GM19463 (cell line): ENCODE data around the gene CHRNB1.
"Not testable (repeated sequence)": the region's sequence is repeated elsewhere in the genome, so short reads cannot be mapped to it uniquely, and the experiment has no call there.

Source experiments
- ATAC-seq: cut with Tn5 transposase; IDR thresholded peaks from one replicate; pipeline ENCODE4 v1.9.1; 2021; ENCODE audit warnings: mild to moderate bottlenecking, moderate library complexity; ENCODE audit not compliant: unreplicated experiment

Gene CHRNB1

DNA sequence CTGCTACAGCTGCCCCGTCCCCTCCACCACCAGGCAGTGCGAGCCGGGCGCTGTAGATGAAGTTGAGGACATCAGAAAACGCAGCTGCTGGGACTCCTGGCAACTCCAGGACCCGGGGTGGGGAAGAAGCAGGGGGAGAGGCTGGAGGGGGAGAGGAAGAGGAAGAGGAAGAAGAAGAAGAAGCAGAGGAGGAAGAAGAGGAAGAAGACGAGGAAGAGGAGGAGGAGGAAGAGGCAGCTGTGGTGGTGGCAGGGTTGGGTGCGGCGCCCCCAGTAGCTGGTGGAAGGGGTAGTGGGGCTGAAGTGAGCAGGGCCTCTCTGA is 21.4 kb downstream of the CHRNB1 start:
- ATAC-seq = no peak

DNA sequence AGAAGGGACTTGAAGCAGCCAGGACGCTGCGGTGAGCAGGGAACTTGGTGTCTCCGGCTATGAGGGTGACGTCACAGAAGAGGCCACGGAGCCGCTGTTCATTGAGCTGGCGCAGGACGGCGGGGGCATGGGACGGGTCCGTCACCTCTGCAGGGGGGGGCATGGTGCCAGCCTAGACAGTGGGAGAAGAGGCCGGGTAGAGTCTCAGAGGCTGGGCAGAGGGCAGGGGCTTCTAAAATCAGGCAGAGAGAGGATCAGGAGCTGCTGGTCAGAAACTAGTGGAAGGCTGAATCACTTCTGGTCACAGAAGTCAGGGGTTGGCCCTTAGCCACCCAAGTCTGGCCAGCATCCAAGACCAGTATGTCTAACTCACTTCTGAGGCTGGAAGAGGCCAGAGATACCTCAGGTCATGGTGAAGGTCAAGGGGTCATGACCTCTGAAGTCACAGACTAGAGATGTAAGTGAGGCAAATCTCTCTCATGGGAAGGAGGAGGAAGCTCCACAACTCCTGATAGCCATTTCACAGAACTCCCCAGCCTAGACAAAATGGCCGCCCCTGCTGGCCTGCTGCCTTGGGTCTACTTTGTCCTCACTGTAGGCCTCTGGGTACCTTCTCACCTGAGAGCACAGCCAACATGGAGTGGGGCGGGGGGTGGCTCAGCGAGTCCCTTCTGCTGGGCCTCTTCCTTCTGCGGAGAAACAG is 21.9 kb downstream of the CHRNB1 start:
- ATAC-seq = no peak

DNA sequence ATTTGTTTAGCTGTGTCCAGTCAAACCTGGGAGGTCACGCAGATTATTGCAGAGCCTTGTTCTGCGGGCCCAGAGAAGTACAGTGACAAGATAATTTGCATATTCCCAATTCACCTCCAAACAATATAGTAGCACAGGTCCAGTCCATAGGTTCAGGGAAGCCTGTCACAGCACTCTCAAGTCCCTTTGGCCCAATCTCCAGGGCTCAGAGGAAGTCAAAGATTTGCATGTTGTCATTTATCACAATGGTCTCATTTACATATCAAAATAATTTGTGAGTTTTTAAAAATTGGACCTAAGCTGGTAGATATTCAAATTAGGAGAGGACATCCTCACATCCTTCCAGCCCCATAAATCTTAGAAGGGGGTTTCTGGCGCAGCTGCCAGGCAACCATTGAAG is 22.6 kb downstream of the CHRNB1 start:
- no peak for ATAC-seq

DNA sequence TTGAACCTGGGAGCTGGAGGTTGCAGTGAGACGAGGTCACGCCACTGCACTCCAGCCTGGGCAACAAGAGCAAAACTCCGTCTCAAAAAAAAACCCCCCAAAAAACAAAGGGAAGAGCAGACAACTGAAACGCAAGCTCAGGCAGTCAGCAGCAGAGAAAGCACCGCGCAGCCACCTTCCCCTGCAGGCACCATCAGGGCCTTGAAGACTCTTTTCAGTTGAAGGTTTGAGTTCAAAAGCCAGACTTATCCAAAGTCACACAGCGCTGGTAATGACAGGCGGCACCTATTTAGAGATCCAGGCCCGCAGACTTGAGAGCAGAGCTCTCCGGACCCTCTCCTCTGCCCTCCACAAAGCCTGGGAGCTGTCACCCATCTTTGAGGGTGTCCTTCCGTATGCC is 23.4 kb downstream of the CHRNB1 start:
- ATAC-seq = no peak

DNA sequence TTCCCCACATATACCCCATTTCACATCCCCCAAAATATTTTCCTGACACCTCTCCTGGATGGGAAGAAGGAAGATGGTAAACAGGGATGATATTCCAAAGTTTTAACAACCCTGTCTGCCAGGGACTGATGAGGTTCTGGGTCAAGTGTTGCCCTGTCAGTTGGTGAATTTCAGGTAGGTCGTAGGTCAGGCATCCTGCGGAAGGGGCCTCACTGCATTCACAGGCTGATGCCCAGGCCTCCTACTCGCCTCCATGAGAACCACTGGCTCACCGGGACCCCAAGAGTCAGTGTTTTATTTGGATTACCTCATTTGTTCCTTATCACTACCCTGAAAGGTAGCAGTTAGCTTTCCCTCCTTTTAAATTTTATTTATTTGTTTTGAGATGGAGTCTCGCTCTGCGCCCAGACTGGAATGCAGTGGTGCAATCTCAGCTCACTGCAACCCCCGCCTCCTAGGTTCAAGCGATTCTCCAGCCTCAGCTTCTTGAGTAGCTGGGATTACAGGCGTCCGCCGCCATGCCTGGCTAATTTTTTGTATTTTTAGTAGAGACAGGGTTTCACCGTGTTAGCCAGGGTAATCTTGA is 24.0 kb downstream of the CHRNB1 start:
- no peak for ATAC-seq

DNA sequence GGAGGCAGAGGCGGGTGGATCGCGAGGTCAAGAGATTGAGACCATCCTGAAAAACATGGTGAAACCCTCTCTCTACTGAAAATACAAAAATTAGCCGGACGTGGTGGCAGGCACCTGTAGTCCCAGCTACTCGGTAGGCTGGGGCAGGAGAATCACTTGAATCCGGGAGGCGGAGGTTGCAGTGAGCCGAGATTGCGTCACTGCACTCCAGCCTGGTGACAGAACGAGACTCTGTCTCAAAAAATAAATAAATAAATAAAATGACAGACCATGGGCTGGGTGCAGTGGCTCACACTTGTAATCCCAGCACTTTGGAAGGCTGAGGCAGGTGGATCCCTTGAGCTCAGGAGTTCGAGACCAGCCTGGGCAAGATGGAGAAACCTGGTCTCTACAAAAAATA is 25.0 kb downstream of the CHRNB1 start:
- not testable (repeated sequence) for ATAC-seq

DNA sequence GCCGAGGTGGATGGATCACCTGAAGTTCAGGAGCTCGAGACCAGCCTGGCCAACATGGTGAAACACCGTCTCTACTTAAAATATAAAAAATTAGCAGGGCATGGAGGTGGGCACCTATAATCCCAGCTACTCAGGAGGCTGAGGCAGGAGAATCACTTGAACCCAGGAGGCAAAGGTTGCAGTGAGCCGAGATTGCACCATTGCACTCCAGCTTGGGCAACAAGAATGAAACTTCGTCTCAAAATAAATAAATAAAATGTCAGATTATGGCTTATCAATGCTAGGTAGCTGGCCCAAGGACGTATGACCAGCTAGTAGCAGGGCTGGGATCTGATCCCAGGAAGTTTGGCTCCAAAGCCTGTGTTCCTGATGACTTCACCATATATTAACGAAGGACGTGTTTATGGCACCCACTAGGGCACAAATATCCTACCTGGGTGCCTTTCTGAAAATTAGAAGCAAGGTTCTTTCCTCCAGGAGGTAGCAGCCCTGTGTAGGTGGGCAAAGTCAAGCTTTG is 25.7 kb downstream of the CHRNB1 start:
- ATAC-seq = not testable (repeated sequence)

DNA sequence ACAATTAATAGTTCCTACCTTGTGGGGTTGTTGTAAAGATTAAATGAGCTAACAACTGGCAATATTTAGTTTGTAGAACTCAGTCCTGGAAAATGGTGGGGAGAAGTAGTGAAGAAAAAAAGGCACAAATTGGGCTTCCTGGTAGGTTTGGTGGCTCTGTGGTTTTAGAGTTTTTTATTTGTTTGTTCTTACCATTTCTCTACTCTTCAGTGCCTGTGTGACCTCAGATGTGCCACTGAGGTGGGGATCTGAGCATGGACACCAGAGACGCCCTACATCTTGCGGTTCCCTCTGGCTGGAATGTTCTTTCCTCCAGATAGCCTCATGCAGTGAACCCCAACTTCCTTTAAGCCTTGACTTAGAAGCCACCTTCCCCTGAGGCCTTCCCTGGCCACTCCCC is 26.9 kb downstream of the CHRNB1 start:
- no peak for ATAC-seq

DNA sequence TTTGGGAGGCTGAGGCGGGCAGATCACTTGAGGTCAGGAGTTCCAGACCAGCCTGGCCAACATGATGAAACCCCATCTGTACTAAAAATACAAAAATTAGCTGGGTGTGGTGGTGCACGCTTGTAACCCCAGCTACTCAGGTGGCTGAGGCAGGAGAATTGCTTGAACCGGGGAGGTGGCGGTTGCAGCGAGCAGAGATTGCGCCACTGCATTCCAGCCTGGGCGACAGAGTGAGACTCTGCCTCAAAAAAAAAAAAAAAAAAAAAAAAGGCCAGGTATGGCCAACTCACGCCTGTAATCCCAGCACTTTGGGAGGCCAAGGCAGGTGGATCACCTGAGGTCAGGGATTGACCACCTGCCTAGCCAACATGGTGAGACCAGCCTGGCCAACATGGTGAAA is 29.9 kb downstream of the CHRNB1 start:
- ATAC-seq = not testable (repeated sequence)

DNA sequence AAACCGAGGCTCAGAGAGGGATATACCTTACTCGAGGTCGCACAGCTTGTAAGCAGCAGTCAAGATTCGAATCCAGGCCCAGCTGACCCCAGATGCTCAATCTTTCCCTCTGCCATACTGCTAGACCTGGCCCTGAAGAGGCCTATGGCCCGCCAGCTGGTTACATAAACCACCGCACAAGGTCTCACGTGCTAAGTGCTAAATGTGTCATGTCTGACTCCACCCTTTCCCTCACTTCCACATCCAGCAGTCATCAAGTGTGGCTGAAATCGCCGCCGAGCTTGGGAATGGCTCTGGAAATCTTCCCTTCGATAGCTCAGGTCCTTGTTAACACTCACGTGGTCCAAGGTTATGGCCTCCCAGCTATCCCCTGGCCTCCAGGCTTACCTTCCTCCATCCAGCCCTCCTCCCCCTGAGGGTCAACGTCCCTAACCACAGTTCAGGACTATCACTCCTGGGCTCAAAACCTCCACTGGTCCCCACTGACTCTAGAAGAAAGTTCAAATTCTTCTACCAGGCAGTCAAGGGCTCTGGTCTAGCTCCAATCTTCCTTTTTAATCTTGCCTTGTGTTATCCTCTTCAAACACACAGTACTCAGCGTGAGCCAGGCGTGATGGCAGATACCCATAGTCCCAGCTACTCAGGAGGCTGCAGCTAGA is 31.0 kb downstream of the CHRNB1 start:
- no peak for ATAC-seq

DNA sequence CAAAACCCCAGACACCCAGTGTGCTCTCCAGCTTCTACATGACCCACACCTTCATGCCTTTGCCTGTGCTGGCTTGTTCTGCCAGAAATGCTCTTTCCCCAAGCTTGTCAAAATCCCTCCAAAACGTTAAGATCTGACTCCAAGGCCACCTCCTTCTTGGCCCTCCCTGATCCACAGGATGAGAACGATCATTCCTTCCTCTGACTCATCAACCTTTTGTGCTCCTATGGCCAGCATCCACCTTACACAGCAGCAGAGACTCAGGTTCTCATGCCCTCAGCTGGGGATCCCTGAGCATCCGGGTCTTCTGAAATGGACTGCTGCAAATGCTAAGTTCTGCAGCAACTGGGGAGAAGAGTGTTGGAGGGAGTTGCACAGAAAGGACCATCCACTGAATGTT is 31.6 kb downstream of the CHRNB1 start:
- ATAC-seq = no peak

DNA sequence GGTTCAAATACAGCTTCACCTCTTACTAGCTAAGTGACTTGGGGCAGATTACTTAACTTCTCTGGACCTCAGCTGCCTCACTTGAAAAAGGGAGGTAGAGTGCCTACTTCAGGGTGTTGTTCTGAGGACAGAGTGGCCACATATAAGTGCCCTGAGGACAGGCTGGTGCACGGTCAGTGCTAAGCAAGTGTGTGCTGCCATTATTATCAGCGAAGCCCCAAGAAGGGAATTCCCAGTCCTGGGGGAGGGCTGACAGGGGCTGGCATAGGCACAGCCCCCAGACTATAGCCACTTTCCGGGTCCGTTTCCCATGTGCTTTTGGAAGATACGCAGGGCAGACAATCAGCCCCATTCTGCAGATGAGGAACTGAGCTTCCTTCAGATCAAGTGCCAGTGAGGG is 32.1 kb downstream of the CHRNB1 start:
- no peak for ATAC-seq

DNA sequence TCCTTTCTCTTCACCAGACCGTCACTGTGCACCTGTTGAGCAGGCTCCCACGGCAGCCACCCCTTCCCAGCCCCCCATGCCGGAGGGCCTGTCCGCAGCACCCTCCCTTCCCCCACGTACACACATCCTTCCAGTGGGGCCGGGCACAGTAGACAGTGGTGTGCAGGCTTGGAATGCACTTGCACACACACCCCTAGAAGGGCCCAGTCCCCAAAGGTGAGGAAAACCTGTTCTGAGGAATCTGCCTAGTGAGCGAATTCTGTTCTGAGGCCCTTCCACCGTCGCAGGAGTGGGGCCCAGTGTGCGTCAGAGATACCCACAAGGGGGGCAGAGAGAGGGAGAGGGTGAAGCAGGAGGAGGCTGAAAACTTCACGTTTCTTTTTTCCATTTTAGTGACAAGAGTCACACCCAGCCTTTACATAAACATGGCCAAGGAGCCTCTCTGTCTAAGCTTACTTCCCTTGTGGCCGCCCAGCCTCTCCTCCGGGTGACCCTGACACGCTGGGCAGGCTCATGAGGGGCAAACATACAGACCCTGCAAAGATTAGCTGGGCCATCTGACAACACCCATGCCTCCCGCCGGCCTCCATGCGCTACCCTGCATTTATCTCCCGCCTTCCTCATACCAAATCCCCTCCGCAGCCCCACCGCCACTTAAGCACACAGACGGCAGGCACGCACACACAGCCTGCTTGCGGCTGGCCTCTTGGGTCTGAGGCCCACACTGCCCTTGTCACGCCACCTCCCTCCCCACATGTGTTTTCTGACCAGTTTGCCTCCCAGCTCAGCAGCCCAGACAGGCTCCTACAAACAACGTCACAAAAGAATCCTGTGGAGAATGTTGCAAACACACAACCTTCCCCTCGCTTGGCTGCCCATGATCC is 32.8 kb downstream of the CHRNB1 start:
- no peak for ATAC-seq

DNA sequence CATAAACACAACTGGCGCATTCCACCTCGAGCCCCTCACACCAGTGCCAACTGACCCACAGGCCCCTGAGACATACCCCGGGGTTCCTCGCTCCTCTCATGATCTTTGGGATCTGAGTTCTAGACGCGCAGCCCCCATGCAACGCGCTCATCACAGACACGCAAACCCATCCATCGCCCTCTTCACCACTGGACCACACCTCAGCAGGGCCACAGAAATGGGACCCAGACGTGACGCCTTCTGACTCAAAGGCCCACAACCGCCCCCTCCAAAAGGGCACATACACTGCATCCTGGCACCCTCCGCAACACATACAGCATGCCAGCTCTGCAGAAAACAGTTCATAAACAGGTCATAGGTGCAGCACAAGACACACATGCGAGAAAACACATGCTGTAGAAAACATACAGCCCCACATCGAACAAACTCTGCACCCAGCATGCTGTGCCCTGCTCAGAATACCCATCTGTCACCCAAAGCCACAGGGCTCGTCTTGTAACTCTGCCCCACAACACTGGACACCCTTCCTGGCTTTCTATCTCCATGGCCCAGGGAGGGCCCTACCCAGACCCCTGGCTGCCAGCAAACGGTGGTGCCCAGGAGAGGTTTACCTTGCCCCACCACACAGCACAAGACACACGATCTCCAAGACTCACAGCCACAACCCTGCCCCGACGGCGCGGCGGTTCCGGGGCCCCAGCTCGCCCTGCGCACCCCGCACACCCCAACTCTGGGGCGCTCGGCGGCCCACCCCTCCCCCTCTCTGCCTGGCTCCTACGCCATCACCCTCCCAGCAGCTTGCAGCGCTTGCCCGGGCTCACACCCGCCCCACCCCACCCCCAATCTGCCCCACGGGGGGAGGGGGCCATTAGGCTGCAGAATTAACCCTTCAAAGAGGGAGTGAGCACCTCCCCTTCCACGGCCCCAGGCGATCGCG is 33.7 kb downstream of the CHRNB1 start:
- ATAC-seq = no peak

DNA sequence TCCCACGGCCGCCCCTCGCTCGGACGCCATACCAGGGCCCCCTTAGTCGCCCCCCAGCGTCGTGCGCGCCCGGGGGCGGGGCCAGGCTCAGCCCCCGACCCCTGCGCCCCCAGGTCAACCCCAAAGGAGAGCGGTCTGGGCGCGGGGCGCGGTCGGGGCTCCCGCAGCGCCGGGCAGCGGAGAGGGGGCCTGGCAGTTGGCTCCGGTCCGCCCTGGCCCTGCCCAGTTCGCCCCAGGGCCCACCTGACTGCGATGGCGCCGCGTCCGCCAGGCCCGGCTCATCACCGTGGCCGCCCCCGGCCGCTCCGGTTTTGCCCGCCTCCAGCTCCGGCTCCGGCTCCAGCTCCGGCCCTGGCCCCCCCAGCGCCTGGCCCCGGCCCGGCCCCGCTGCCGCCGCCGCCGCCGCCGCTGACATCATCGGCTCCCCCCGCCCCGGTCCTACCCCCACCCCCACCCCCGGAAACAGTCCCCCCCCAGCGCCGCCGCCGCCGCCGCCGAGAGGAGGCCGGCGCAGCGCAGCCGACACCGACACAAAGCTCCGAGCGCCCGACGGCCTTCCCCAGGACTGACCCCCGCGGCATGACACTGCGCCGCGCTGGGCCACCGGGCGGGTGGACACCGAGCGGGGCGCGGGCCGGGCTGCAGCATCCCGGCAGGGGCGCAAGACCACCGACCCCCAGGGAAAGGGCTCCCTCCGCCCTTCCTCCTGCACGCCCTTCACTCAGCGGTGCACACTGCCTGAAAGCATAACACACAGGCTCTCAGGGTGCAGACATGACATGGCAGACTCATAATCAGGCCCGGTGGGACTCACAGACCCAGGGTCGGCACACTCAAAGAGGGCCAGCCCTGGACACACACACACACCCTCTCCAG is 34.6 kb downstream of the CHRNB1 start, which contains the start of gene ZBTB4:
Gene ZBTB4 (minus strand): TSS at position 419 of the 876 bp plus-strand sequence. CDS start 12,830 bp downstream, outside the sequence.
- no peak for ATAC-seq

DNA sequence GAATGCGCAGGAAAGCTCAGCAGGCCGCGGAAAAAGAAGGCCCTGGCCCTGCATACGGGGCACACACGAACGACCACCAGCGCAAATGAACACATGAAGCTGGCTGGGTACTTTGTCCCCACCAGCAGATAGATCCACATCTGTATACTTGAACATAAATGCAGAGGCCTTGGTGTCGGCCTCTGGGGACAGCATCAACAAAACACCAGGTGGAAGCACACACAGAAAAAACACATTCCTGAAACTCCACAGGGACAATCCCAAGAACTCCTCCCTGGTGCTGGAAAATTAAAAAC is 35.2 kb downstream of the CHRNB1 start:
- ATAC-seq = no peak

DNA sequence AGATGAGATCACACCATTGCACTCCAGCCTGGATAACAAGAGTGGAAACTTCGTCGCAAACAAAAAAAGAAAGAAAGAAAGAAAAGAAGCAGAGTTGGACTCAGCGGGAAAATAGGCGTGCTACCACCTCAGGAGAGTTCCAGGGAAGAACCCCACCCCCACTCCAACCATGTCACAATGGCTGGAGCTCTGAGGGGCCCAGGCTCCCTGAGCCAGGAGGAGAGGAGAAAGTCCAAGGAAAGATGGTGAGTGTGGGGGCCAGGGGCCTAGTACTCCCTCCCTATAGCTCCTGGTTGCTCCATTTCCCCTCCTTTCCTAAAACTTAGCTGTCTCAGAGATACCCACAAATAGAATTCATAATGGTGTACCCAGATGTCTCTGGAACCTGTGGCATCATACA is 36.4 kb downstream of the CHRNB1 start, which contains the start of gene SLC35G6:
Gene SLC35G6 (plus strand): TSS at position 172 of the 400 bp plus-strand sequence. CDS start 71 bp downstream, at position 243.
- not testable (repeated sequence) for ATAC-seq

DNA sequence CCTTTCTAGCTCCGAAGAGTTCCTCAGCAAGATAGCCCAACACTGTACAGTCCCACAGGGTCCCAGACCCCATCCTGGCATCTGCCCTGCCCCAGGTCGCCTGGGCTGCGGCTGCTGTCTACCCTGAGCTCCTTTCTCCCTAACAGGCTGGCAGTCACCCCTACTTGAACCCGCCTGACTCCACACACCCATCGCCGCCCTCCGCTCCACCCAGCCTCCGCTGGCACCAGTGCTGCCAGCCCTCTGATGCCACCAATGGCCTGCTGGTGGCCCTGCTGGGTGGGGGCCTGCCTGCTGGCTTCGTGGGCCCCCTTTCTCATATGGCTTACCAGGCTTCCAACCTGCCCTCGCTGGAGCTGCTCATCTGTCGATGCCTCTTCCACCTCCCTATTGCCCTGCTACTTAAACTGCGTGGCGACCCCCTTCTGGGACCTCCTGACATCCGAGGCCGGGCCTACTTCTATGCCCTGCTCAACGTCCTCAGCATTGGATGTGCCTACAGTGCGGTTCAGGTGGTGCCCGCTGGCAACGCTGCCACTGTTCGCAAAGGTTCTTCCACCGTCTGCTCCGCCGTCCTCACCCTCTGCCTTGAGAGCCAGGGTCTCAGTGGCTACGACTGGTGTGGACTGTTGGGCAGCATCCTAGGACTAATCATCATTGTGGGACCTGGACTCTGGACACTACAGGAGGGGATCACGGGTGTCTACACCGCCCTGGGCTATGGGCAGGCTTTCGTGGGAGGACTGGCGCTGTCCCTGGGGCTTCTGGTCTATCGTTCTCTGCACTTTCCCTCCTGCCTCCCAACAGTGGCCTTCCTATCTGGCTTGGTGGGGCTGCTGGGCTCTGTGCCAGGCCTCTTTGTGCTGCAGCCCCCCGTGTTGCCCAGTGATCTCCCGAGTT is 37.2 kb downstream of the CHRNB1 start:
- not testable (repeated sequence) for ATAC-seq
